MG63 (cell line): ENCODE measurements around the gene C16orf74. TPM values are rescaled to one million over a fixed set of nuclear protein-coding genes. Genes with fewer than 3 reads are reported as not detected.

Source experiments
- DNase-seq: peaks from one replicate; pipeline ENCODE4 v3.0.0-alpha.2; 2020
- H3K27me3 ChIP-seq: fragments of 250-450 bp; sonication (Bioruptor Pico); 2 replicates; pipeline ENCODE4 v1.5.1; 2020; ENCODE audit warnings: mild to moderate bottlenecking, moderate library complexity
- H3K36me3 ChIP-seq: fragments of 250-450 bp; sonication (Bioruptor Pico); 2 replicates; pipeline ENCODE4 v1.5.1; 2020; ENCODE audit warnings: mild to moderate bottlenecking, moderate library complexity
- H3K4me3 ChIP-seq: fragments of 250-450 bp; sonication (Bioruptor Pico); 2 replicates; pipeline ENCODE4 v1.5.1; 2020; ENCODE audit warnings: mild to moderate bottlenecking, moderate library complexity
- H3K9me3 ChIP-seq: fragments of 250-450 bp; sonication (Bioruptor Pico); 2 replicates; pipeline ENCODE4 v1.5.1; 2020; ENCODE audit warnings: mild to moderate bottlenecking, moderate library complexity
- total RNA-seq: library from RNA; depleted of rRNA; stranded (reverse); fragments of >200 nt; shearing (Covaris generic); gene quantifications from 2 replicates; pipeline ENCODE4 v1.2.3, GENCODE V29; 2014; ENCODE audit warnings: low replicate concordance

Gene C16orf74
- total RNA-seq, 1 experiment from 2014 or later = 4.6 TPM

- no peak overlapping the region for H3K4me3 ChIP-seq
- H3K27me3 ChIP-seq = no peaks in the 10 kb centered on the region
- no peaks in the 10 kb centered on the region for H3K36me3 ChIP-seq
- DNase-seq = peak; percentile 35
- no peaks in the 10 kb centered on the region for H3K9me3 ChIP-seq
These were observed 6.5 kb upstream of the C16orf74 start for GRCh38 chr16:85757341-85757822.

GRCh38 chr16:85755929-85756768 lies 5.3 kb upstream of the C16orf74 start:
- DNase-seq = no peak
- no peaks in the 10 kb centered on the region for H3K9me3 ChIP-seq
- H3K4me3 ChIP-seq = no peak overlapping the region
- no peaks in the 10 kb centered on the region for H3K36me3 ChIP-seq
- no peaks in the 10 kb centered on the region for H3K27me3 ChIP-seq

DNA sequence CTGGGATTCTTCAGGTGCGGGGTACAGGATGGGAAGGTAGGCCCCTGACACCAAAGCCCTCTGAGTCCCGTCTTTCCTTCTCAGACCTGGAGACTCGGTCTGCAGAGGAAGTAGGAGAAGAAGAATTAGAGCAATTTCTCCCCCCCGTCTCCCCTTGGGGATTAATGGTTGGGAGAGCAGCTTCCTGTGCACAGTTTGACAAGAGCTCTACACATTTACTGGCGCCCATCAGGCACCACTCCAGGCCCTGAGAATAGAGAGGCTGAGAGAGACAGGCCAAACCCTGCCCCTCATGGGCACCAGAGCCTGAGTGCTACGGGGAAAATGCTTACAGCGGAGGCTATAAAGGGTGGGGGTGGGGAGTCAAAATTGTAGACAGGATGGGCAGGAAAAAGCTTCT lies 3.5 kb upstream of the C16orf74 start:
- no peaks in the 10 kb centered on the region for H3K27me3 ChIP-seq
- no peak overlapping the region for H3K4me3 ChIP-seq
- DNase-seq = no peak
- no peaks in the 10 kb centered on the region for H3K36me3 ChIP-seq
- no peaks in the 10 kb centered on the region for H3K9me3 ChIP-seq

- no peak for DNase-seq
- no peaks in the 10 kb centered on the region for H3K36me3 ChIP-seq
- H3K27me3 ChIP-seq = no peaks in the 10 kb centered on the region
- no peak overlapping the region for H3K4me3 ChIP-seq
- no peaks in the 10 kb centered on the region for H3K9me3 ChIP-seq
These were observed 3.1 kb upstream of the C16orf74 start for GRCh38 chr16:85753976-85754375.

DNA sequence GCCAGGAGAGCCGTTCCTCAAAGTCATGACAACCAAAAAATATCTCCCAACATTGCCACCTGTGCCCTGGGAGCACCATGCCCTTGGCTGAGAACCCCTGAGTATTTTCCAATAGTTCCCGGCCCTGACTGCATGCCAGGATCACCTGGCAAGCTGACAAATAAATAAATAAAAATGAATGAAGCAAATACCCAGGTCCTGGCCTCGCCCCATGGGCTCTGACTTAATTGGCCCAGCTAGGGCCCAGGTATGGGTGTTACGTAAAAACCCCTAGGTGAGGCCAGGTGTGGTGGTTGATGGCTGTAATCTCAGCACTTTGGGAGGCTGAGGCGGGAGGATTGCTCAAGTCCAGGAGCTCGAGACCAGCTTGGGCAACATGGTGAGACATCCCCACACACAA lies 2.7 kb upstream of the C16orf74 start:
- no peak for DNase-seq
- Histone ChIP-seq H3K36me3 (no peaks in the 10 kb centered on the region), H3K9me3 (no peaks in the 10 kb centered on the region)

GRCh38 chr16:85752511-85753420 lies 1.9 kb upstream of the C16orf74 start:
- Histone ChIP-seq H3K36me3 (no peaks in the 10 kb centered on the region), H3K27me3 (no peaks in the 10 kb centered on the region), H3K9me3 (no peaks in the 10 kb centered on the region), H3K4me3 (no peak overlapping the region)
- no peak for DNase-seq

More for the DNA sequence above, 2.7 kb upstream of the C16orf74 start:
- Histone ChIP-seq H3K4me3 (no peak overlapping the region), H3K27me3 (no peaks in the 10 kb centered on the region)

GRCh38 chr16:85751698-85752501 lies 1.0 kb upstream of the C16orf74 start:
- Histone ChIP-seq H3K9me3 (no peaks in the 10 kb centered on the region), H3K36me3 (no peaks in the 10 kb centered on the region), H3K4me3 (no peak overlapping the region), H3K27me3 (no peaks in the 10 kb centered on the region)
- DNase-seq = no peak

GRCh38 chr16:85750146-85750826 lies 610 bp downstream of the C16orf74 start:
- Histone ChIP-seq H3K36me3 (no peaks in the 10 kb centered on the region), H3K27me3 (no peaks in the 10 kb centered on the region), H3K9me3 (no peaks in the 10 kb centered on the region), H3K4me3 (peak overlapping the region; percentile 56)
- DNase-seq = no peak

DNA sequence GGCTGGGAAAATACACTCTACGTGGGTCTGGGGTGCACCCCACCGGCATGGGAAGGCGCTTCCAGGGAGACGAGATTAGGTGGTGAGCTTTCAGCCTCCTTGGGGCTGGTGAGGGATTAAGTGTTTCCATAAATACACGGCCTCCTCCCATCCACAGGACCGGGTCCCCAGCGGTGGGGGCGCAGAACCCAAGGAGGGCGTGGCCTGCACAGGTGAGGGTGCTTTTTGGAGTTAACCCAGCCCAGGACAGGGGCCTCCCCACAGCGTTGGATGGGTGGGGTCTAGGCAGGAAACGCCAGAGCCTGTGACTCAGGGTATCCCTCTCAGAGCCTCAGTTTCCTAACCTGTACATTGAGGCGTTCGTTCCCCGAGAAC lies 1.1 kb downstream of the C16orf74 start:
- H3K36me3 ChIP-seq = no peaks in the 10 kb centered on the region
- peak overlapping the region; percentile 56; the same call in 1 of the 2 replicates for H3K4me3 ChIP-seq
- H3K27me3 ChIP-seq = no peaks in the 10 kb centered on the region
- no peak for DNase-seq
- H3K9me3 ChIP-seq = no peaks in the 10 kb centered on the region

DNA sequence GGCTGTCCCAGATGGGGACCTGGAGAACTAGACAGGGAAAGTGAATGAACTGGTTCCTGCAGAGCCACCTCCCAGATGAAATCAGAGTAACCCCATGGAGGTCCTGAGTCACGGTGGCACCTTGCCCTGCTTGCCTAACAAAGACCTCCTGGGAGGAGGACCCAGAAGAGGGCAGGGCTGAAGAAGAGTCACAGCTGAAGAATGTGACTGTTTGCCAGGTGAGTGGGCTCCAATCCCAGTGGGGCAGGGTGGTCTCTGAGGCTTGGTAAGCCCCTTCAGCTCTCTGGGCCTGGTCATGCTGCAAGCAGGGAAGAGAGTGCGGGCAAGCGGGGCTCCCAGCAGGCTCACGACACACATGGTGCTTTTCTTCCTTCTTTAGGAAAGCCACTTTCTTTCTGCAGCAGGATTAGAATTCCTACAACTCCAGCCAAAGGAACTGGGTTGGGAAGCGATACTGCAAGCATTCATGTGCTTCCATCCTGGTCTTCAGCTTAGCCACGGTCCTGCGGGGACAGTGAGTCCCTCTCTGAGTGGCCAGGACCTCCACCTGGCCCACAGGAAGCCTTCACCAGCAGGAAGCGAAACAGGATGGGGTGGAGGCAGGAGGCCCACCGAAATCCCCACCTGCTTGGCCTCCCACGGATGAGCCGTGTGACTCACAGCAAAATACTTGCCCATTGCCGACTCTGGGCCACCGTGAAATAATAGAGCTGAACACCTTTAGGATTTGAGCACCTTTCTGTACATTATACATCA lies 4.3 kb downstream of the C16orf74 start:
- Histone ChIP-seq H3K36me3 (no peaks in the 10 kb centered on the region), H3K4me3 (no peak overlapping the region), H3K27me3 (no peaks in the 10 kb centered on the region), H3K9me3 (no peaks in the 10 kb centered on the region)
- DNase-seq = peak; percentile 86

DNA sequence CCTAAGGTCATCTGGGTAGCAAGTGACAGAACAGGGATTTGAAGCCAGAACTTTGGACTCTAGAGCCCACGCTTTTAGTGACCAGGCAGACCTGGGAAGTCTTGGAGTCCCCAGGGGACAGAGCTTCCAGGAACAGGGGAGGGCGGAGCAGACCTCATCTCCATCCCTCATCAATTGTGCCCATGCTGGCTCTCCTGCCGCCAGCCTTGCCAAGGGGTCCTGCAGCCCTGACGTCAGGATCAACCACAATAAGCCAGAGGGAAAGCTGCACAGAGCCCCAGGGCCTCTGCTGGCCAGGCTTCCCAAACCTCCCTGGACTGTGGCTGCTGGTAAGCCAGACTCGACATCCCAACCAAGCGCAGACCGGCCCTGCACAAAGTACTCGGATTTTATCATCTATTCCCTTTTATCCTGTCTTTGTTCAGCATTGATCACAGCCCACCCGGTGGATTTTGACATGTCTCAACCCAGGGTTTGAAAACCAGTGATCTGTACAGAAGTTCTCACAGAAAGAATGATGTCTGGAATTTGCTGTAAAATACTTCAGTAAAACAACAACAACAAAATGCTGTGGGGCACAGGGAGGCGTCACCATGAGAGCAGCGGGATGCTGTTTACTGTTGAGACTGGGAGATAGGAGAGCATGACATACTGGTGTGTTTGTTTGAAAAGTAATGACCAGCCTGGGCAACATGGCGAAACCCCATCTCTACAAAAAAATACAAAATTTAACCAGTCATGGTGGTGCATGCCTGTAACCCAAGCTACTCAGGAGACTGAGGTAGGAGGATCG lies 11.8 kb downstream of the C16orf74 start:
- no peak for DNase-seq
- no peak overlapping the region for H3K4me3 ChIP-seq
- H3K36me3 ChIP-seq = no peaks in the 10 kb centered on the region
- no peaks in the 10 kb centered on the region for H3K27me3 ChIP-seq
- H3K9me3 ChIP-seq = no peaks in the 10 kb centered on the region

GRCh38 chr16:85736921-85737320 lies 14.0 kb downstream of the C16orf74 start:
- Histone ChIP-seq H3K36me3 (no peaks in the 10 kb centered on the region), H3K9me3 (no peaks in the 10 kb centered on the region), H3K4me3 (no peak overlapping the region), H3K27me3 (no peaks in the 10 kb centered on the region)
- DNase-seq = no peak

DNA sequence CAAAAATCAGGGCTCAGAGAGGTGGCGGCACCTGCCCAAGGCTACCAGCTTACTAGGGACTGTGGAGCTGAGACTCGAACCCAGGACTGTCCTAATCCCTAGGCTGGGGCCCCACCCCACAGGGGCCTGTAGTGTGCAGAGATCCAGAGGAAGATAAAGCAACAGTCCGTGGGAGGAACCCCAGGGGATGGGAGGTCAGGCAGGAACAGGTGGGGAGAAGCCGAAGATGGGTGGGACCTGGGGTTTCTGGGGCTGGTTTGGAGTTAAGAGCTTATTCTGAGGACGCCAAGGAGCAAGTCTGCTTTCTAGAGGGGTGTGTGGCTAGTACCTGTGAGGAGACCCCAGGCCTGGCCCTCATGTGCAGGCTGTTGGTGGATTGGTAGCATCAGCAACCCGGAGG lies 14.9 kb downstream of the C16orf74 start:
- Histone ChIP-seq H3K27me3 (no peaks in the 10 kb centered on the region), H3K4me3 (no peak overlapping the region), H3K36me3 (no peaks in the 10 kb centered on the region), H3K9me3 (no peaks in the 10 kb centered on the region)
- no peak for DNase-seq

GRCh38 chr16:85735225-85735635 lies 15.7 kb downstream of the C16orf74 start:
- Histone ChIP-seq H3K36me3 (no peaks in the 10 kb centered on the region), H3K4me3 (no peak overlapping the region)
- no peak for DNase-seq

More at GRCh38 chr16:85735225-85735635, 15.7 kb downstream of the C16orf74 start:
- no peaks in the 10 kb centered on the region for H3K27me3 ChIP-seq
- H3K9me3 ChIP-seq = no peaks in the 10 kb centered on the region
